NB4 (cell line): ENCODE results near the gene GALNT15.

Source experiments
- POLR2A ChIP-seq: IDR thresholded peaks from 2 replicates; pipeline ENCODE4 v1.6.1; 2011; ENCODE audit warnings: mild to moderate bottlenecking; ENCODE audit not compliant: insufficient read length; ENCODE audit errors: extremely low read depth
- TF ChIP-seq, protein P1 (sequence below): IDR thresholded peaks from one replicate; pipeline ENCODE4 v1.5.1; 2012; ENCODE audit warnings: low read depth, low read length

DNA sequence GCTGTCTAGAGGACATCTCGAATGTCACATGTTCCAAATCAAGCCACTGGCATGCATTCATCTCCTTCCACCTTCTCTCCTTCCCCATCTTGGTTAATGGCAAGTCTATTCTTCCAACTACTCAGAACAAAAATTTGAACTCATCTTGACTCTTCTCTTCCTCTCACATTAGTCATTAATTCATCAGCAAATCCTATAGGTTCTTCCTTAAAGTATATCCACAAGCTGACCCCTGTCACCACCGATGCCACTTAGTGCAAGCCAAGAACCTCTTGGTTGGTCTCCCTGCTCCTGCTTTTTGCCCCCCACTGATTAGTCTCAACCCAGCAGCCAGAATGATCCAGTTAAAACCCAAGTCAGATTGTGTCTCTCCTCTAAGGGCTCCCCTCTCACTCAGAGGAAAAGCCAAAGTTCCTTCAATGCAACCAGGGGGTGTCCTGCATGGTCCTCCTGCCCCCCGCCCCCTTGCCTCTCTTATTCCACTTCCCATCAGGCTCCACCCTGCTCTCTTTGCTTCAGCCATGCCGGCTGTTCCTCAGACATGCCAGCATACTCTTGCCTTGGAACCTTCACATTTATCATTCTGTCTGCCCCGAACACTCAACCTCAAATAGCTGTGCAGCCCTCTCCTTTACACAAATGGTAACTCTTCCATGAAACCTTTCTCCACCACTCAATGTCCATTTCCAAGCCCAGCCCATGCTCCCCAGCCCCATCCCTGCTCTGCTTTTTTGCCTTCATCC lies 1.0 kb upstream of the GALNT15 start:
- TF ChIP-seq POLR2A = no peak
- TF ChIP-seq, protein P1, sequence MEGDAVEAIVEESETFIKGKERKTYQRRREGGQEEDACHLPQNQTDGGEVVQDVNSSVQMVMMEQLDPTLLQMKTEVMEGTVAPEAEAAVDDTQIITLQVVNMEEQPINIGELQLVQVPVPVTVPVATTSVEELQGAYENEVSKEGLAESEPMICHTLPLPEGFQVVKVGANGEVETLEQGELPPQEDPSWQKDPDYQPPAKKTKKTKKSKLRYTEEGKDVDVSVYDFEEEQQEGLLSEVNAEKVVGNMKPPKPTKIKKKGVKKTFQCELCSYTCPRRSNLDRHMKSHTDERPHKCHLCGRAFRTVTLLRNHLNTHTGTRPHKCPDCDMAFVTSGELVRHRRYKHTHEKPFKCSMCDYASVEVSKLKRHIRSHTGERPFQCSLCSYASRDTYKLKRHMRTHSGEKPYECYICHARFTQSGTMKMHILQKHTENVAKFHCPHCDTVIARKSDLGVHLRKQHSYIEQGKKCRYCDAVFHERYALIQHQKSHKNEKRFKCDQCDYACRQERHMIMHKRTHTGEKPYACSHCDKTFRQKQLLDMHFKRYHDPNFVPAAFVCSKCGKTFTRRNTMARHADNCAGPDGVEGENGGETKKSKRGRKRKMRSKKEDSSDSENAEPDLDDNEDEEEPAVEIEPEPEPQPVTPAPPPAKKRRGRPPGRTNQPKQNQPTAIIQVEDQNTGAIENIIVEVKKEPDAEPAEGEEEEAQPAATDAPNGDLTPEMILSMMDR = no peak
